ENCODE results near the gene NPAS4. TPM values are rescaled to one million over a fixed set of nuclear protein-coding genes. Genes with fewer than 3 reads are reported as not detected.

NPAS4 gene
- total RNA-seq, 4 donors from 2014 or later = 0.27 to 2.6 (median 0.93) TPM; not detected in 1

DNA sequence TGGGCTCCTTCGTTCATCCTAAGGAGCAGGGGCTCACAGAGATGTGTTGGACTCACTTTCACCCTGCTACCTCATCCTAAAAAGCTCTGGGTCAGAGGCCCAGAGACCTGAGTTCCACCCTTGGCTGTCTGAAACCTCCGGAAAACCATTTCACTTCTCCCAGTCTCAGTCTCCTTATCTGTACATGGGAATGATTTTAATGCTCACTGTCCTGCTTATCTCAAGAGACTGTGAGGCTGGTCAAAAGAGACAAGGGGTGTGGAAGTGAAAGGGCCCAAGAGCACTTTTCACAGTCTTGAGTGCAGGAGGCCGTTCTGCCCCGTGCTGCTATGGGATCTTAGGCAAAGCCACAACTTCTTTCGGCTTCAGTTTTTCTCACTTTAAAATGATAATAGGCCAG is 13.2 kb upstream of the NPAS4 start:
- Histone ChIP-seq H3K4me3 (no peak overlapping the region), H3K4me1 (peaks cover 0 to 42% (median 4%) of the 10 kb centered on the region in 3 donors), H3K36me3 (no peaks in the 10 kb centered on the region), H3K27me3 (peaks cover 22% of the 10 kb centered on the region), H3K9me3 (no peaks in the 10 kb centered on the region), H3K27ac (no peak overlapping the region)
- 60 to 64% methylated on average over 1 to 2 of the region's 5 CpGs for WGBS, 2 donors (ENCODE audit: low coverage in 1 of 2)
- ATAC-seq = no peak
- TF ChIP-seq, protein P1, sequence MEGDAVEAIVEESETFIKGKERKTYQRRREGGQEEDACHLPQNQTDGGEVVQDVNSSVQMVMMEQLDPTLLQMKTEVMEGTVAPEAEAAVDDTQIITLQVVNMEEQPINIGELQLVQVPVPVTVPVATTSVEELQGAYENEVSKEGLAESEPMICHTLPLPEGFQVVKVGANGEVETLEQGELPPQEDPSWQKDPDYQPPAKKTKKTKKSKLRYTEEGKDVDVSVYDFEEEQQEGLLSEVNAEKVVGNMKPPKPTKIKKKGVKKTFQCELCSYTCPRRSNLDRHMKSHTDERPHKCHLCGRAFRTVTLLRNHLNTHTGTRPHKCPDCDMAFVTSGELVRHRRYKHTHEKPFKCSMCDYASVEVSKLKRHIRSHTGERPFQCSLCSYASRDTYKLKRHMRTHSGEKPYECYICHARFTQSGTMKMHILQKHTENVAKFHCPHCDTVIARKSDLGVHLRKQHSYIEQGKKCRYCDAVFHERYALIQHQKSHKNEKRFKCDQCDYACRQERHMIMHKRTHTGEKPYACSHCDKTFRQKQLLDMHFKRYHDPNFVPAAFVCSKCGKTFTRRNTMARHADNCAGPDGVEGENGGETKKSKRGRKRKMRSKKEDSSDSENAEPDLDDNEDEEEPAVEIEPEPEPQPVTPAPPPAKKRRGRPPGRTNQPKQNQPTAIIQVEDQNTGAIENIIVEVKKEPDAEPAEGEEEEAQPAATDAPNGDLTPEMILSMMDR (IDR thresholded peaks at IDR 0.05) = no peak
- TF ChIP-seq EP300 (IDR thresholded peaks at IDR 0.05) = no peak
- TF ChIP-seq POLR2AphosphoS5 (IDR thresholded peaks at IDR 0.05) = no peak
- TF ChIP-seq POLR2A (IDR thresholded peaks at IDR 0.05) = no peak

DNA sequence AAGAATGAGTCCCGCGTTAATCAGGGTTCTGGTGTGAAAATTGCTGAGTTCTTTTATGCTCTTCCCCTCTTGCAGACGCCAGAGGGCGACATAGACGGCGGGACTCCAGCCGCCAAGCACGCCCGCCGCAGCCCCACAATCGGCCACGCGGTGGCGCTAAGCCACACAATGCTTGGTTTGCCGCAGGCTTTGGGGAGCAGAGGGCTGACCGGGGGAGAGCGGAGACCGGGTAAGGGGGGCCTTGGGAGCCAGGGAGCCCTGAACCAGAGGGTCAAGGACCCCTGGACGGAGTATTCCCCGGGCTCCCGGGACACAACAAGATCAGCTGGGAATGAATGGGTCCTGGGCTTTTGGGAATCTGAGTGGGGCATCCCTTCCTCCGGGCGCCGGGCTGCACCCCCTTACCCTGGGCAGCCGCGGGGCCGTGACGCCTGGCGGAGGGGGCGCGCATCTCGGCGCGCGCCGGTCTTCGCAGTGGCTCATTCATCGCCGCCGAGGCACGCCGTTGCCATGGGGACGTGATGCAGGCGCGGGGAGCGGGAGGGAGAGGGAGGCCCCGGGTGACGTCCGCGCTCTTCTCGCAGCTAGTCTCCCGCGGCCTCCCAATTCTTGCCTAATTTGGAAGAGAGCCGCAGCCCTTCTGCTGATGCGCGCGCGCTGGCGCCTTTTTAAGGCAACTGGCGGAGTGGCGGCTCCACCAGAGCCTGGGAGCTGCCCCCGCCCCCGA is 12.2 kb upstream of the NPAS4 start:
- 0 to 1% methylated on average over 2 to 4 of the region's 63 CpGs for WGBS, 2 donors (ENCODE audit: low coverage in 1 of 2)

DNA sequence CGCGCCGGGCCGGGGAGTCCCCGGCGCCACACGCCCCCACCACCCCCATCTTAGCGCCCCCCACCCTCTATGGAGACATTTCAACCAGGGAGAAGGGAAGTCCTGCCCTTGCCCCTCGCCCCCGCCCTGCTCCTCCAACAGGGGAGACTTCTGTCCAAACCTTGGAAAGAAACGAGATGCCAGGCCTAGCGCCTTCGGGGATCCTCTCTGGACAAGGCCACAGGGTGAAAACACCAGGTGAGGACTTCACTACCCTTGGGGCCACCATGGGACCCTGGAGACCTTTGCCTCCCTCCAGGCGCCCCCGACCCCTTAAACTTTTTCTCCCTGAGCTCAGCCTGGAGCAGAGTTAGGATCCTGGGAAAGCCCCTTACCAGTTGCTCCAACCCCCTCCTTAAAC is 11.6 kb upstream of the NPAS4 start:
- Histone ChIP-seq H3K9me3 (no peaks in the 10 kb centered on the region), H3K27ac (peak overlapping the region; percentile 40 to 92 (median 86)), H3K27me3 (peaks cover 14% of the 10 kb centered on the region), H3K36me3 (no peaks in the 10 kb centered on the region), H3K4me3 (peak overlapping the region; percentile 30 to 59), H3K4me1 (peaks cover 0 to 58% (median 4%) of the 10 kb centered on the region in 3 donors)
- no peak for ATAC-seq
- no peak for TF ChIP-seq POLR2AphosphoS5 (IDR thresholded peaks at IDR 0.05)
- TF ChIP-seq EP300 (IDR thresholded peaks at IDR 0.05) = no peak
- TF ChIP-seq, protein P1 (IDR thresholded peaks at IDR 0.05) = no peak
- no peak for TF ChIP-seq POLR2A (IDR thresholded peaks at IDR 0.05)
- 60% methylated on average over 1 of the region's 15 CpGs; no CpG with 5 or more reads in 1 of the 2 donors for whole genome bisulfite sequencing, 2 donors (ENCODE audit: low coverage in 1 of 2)

More for the DNA sequence above, 12.2 kb upstream of the NPAS4 start:
- TF ChIP-seq, protein P1 (IDR thresholded peaks at IDR 0.05) = peak; percentile 99 to 100 (median 100)
- TF ChIP-seq EP300 (IDR thresholded peaks at IDR 0.05) (peak; percentile 28), POLR2AphosphoS5 (IDR thresholded peaks at IDR 0.05) (peak; percentile 43), POLR2A (IDR thresholded peaks at IDR 0.05) (peak; percentile 28 to 34)
- Histone ChIP-seq H3K4me3 (peak overlapping the region; percentile 30 to 59), H3K9me3 (no peaks in the 10 kb centered on the region), H3K27me3 (peaks cover 16% of the 10 kb centered on the region), H3K36me3 (no peaks in the 10 kb centered on the region), H3K27ac (peak overlapping the region; percentile 40 to 92 (median 86)), H3K4me1 (peaks cover 0 to 52% (median 4%) of the 10 kb centered on the region in 3 donors)
- ATAC-seq = peak; percentile 95

DNA sequence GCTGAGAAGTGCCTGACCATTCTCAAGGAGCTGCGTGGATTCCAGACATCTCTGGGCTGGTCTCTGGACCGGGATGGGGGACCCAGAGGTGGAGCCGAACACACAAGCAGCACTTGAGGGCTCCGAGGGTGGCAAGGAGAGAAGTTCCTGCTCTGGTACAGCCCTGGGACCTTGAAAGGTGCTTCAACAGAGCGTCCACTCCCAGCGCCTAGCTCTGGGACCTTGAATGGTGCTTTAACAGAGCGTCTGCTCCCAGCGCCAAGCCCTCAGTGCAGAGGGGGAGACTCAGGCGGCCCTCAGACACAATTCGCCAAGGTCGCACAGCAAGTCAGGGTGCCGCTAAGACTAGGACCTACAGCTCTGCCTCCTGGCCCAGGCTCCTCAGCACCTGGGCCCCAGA is 10.6 kb upstream of the NPAS4 start:
- Histone ChIP-seq H3K4me3 (peak overlapping the region in 1 of 2 donors; percentile 59), H3K27me3 (peaks cover 14% of the 10 kb centered on the region), H3K4me1 (peaks cover 0 to 65% (median 4%) of the 10 kb centered on the region in 3 donors), H3K36me3 (no peaks in the 10 kb centered on the region), H3K27ac (peak overlapping the region; percentile 40 to 92 (median 86)), H3K9me3 (no peaks in the 10 kb centered on the region)
- ATAC-seq = no peak
- TF ChIP-seq POLR2A (IDR thresholded peaks at IDR 0.05) (no peak), POLR2AphosphoS5 (IDR thresholded peaks at IDR 0.05) (no peak), EP300 (IDR thresholded peaks at IDR 0.05) (no peak)
- TF ChIP-seq, protein P1 (IDR thresholded peaks at IDR 0.05) = no peak
- 59% methylated on average over 4 of the region's 12 CpGs; no CpG with 5 or more reads in 1 of the 2 donors for WGBS, 2 donors (ENCODE audit: low coverage in 1 of 2)

Measured in gastroesophageal sphincter (tissue), 4 donors.